ENCODE measurements around the gene ARAP3.
"Not testable (repeated sequence)": the region's sequence is repeated elsewhere in the genome, so short reads cannot be mapped to it uniquely, and the experiment has no call there.

The ARAP3 gene, protein sequence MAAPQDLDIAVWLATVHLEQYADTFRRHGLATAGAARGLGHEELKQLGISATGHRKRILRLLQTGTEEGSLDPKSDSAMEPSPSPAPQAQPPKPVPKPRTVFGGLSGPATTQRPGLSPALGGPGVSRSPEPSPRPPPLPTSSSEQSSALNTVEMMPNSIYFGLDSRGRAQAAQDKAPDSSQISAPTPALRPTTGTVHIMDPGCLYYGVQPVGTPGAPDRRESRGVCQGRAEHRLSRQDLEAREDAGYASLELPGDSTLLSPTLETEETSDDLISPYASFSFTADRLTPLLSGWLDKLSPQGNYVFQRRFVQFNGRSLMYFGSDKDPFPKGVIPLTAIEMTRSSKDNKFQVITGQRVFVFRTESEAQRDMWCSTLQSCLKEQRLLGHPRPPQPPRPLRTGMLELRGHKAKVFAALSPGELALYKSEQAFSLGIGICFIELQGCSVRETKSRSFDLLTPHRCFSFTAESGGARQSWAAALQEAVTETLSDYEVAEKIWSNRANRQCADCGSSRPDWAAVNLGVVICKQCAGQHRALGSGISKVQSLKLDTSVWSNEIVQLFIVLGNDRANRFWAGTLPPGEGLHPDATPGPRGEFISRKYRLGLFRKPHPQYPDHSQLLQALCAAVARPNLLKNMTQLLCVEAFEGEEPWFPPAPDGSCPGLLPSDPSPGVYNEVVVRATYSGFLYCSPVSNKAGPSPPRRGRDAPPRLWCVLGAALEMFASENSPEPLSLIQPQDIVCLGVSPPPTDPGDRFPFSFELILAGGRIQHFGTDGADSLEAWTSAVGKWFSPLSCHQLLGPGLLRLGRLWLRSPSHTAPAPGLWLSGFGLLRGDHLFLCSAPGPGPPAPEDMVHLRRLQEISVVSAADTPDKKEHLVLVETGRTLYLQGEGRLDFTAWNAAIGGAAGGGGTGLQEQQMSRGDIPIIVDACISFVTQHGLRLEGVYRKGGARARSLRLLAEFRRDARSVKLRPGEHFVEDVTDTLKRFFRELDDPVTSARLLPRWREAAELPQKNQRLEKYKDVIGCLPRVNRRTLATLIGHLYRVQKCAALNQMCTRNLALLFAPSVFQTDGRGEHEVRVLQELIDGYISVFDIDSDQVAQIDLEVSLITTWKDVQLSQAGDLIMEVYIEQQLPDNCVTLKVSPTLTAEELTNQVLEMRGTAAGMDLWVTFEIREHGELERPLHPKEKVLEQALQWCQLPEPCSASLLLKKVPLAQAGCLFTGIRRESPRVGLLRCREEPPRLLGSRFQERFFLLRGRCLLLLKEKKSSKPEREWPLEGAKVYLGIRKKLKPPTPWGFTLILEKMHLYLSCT (N-terminal part only)

DNA sequence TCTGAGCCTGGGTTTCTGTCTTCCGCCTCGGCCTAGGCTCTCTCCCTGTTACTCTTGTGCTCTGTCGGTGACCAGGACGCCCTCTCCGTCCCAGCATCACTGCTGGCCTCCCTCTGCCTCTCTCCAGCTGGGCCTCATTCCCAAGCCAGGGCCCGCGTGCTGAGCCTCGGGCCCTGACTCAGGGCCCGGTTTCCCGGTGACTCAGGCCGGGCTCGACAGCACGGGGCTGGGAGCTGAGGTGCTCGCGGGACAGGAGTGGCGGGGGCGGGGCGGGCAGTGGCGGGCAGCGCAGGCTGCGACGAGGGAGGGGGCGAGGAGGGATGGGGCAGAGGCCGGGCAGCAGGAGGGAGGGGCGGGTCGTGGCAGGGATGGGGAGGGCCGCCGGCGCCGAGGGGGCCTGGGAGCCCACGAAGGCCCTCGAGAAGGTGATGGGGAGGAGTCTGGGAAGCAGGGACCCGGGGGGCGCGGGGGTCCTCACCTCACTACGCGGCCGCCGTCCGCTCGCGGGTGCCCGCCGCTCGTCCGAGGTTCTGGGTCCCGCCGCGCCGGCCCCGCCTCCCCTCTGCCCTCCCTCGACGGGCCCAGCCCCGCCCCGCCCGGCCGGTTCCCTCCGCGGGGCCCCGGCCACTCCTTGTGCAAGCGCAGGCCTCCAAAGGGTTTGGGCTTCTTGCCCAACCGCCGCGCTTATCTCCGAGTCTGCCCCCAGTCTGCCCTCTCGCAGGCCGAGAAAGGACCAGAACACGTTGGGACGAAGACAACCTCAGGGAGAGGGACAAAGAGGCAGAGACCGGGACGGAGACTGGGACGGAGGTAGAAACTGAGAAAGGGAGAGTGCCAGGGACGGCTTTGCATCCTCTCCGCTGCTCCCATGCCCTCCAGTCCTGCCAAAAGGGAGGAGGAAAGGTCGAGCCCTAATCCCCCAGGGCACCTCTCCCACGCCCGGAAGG lies at the start of gene ARAP3:
ARAP3 (minus strand) TSS at position 536 of the 947 bp plus-strand sequence. CDS start 1,744 bp downstream, outside the sequence.
- no peak for DNase-seq (ENCODE audit: low spot score)

DNA sequence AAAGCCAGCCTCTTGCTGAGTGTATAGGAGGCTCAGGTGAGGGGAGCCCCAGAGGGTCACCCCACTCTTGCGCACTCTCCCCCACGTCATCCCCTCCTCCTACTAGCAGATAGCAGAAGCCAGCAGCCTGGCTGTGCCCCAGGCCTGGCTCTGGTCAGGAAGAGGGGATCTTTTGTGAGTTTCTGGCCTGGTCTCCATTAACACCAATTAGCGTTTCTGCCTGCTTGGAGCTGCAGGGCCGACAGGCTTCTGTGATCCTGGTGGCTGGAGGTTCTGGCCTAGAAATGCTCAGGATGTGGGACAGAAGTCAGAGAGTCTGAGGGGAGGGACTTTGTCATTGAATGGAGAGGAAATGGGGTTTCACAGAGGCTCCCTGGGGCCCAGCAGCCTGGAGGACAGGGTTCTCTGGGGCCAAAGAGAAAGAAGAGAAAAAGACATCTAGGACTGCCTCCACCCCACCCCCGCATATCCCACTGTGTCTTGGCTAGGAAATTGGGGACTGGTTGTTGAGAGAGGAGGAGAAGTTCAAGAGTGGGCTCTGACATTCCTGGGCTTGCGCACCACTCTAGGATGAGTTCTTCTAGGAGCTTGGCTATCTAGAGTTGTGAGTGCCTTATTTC lies 47.5 kb upstream of the ARAP3 start:
- no peak for DNase-seq (ENCODE audit: low spot score)

DNA sequence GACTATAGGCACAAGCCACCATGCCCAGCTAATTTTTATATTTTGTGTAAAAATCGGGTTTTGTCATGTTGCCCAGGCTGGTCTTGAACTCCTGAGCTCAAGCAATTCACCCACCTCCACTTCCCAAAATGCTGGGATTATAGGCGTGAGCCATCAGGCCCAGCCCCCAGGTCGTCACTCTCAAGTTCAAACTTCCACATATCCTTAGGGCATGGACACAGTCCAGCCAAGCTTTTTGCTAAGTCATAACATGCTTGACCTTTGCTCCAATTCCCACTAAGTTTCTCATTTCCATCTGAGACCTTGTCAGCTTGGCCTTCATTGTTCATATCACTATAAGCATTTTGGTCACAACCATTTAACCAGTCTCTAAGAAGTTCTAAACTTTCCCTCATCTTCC lies 43.9 kb upstream of the ARAP3 start:
- no peak for DNase-seq (ENCODE audit: low spot score)

DNA sequence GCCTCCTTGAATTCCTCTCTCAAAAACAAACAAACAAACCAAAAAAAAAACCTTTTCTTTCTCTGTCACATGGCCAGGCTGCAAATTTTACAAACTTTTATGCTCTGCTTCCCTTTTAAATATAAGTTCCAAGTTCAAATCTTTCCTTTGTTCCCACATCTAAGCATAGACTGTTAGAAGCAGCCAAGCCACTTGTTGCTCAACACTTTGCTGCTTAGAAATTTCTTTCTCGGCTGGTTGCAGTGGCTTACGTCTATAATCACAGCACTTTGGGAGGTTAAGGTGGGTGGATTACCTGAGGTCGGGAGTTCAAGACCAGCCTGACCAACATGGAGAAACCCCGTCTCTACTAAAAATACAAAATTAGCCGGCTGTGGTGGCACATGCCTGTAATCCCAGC lies 43.1 kb upstream of the ARAP3 start:
- DNase-seq (ENCODE audit: low spot score) = not testable (repeated sequence)

DNA sequence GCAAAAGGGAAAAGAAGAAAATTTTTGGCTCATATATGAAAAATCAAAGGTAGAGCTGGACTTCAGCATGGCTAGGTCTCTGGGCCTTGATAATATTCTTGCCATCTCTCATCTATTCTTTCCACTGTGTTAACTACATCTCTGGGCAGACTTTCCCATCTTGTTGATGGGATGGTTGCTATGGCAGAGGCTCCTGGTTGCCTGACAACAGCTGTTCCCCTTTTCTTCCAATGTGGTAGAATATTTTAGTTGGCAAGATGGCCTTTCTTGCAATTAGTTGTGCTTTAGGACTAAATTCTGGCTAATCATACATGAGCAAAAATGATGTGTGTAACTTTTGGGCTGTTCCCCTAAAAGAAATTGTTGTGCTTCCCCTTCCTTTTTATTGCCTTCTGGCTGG lies 40.2 kb upstream of the ARAP3 start:
- no peak for DNase-seq (ENCODE audit: low spot score)

DNA sequence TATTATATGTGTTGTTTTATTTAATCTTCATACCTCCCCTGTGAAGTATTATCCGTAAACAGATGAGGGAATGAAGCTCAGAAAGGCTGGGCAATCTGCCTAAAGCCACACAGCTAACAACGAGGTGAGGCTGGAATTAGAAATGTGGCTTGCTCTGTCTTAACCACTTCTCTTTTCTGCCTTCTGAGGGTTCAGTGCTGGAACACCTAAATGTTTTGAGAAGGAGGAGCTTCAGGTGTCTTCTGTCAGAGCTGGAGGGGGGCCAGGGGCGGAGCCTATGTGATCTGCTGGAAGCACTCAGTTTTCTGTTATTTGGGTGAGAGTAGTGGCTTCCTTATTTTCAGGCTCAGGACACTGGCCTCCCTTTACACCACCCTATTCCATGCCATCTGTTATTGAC lies 35.0 kb upstream of the ARAP3 start:
- DNase-seq (ENCODE audit: low spot score) = no peak

DNA sequence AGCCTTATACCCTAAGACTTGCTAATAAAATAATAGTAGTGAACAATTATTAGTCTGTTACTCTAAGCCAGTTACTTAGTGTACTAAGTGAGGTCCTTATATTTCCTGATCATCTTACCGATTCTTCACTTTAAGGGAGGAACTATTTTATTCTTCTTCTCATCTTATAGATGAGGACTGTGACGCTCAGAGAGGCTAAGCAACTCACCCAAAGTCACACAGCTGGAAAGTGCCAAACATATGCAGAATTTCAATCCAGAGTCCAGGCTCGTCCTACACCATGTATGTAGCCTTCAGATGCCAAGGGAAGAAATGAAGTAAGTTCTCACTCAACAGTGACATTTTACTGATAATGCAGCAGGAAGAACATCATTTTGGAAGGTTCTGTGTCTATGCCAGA lies 34.4 kb upstream of the ARAP3 start:
- DNase-seq (ENCODE audit: low spot score) = no peak

DNA sequence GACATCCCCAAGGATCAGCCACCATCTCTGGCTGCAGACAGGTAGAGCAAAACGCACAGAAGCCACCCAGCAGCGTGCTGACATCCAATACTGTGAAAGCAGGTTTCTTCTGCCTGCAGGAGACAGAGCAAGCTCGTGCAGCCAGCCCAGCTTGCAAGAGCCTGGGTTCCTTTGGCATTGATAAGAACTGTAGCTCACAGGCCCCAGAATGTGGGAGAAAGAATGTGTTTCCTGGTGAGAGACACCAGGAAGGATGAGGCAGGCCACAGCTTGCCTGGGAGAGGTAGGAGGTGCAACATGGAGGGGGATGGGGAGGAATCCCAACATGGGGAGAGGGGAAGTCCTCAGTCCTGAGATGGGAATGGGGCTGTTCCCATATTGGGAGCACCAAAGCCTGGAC lies 34.0 kb upstream of the ARAP3 start:
- no peak for DNase-seq (ENCODE audit: low spot score)

DNA sequence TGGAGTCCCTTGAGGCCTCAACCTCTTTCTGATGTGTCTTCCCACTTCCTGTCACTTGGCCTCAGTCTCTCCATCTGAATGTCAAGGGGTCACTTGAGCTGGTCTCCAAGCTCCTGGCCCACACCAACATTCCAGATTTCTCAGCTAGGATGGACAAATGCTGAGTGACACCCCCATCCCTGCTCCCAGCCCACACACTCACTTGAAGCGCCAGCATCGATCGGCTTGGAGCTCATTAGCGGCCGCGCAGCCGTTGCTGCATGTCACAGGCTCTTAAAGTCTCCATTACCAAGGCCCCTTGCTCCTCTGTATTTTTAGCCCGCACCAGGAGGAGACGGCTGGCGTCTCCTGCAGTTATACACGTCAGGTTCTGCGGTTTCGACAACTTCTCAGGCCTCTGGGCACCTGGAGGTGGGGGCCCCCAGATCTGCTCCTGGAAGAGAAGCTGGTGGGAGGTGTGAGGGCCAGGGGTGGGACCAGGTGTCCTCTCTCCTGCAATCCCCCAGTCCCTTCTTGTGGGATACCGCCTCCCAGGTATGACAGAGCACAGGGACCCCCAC lies 33.4 kb upstream of the ARAP3 start:
- no peak for DNase-seq (ENCODE audit: low spot score)

DNA sequence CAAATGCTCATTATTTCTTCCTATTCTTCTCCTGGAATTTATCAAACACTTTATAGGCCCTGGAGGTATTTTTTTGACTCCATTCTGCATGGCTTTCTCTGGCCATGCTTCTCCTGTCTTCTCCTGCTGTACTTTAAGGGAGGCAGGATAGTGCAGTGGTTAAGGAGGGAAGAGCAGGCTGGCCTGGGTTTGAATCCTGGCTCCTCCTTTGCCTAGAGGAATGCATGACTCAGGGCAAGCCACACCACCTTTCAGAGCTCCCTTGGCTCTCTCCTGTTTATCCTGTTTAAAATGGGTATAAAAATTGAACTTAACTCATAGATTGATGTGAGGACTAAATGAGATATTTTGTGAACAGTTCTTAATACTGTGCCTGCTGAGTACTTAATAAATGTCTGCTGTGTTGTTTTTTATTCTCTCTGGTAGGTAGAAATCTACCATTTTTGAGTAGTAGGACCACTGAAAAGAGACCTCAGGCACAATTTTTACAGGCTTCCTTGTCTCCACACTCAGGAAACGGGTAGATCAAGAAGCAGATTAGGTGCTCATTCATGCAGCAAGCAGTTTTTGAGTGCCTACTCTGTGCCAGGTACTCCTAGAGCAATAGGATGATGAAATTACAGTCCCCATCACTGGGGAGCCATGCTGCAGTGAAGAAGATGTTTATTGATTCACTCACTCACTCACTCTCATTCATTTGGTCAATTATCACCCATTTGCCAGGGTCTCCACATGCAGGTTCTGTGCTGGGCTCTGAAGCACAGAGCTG lies 32.7 kb upstream of the ARAP3 start:
- no peak for DNase-seq (ENCODE audit: low spot score)

DNA sequence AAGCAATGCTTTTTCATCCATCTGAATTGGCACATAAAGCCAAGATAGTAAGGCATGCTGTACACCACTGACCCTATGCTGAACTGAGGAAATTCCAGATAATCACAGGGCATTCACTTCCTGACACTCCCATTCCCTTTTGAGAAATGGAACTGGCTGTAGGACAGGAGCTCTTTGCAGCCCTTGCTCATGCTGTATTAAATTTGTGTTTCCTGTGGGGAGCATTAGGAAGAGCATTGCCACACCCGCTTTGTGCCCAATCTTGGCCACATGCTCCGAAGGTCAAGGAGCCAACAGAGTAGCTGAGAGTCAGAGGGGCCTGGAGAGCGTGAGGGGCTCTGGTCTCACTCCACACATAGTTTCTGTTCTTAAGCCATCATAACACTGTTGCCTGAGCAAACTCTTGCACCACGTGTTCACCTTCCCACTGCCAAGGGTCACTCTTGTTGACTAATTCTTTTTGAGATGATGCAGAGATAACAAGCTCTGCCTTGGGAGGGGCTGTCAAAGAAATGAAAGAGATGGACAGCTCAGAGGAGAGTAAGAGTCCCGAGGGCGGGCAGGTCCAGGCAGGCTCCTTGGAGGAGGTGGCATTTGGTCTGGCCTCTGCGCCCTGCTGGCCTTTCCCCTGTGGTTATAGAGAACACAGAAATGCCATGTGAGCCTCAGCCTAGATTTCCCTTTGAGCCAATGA lies 31.7 kb upstream of the ARAP3 start:
- DNase-seq (ENCODE audit: low spot score) = no peak

DNA sequence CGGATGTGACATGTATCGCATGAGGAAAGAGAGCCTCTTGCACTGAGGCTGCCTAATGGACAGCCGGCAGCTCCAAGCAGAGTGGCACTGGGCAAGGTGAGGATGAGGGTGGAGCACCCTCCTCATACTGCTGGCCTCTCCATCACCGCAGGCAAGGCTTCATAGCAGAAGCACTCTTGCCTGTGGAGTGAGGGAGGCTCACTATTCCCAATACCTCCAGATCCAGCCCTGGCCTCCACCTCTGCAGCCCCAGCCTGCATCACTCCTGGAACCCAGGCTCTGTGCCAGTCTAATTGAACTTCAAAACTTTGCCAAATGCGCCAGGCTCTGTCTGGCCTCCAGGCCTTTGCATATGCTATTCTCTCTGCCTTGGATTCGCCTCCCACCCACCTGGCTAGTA lies 29.7 kb upstream of the ARAP3 start:
- DNase-seq (ENCODE audit: low spot score) = no peak

DNA sequence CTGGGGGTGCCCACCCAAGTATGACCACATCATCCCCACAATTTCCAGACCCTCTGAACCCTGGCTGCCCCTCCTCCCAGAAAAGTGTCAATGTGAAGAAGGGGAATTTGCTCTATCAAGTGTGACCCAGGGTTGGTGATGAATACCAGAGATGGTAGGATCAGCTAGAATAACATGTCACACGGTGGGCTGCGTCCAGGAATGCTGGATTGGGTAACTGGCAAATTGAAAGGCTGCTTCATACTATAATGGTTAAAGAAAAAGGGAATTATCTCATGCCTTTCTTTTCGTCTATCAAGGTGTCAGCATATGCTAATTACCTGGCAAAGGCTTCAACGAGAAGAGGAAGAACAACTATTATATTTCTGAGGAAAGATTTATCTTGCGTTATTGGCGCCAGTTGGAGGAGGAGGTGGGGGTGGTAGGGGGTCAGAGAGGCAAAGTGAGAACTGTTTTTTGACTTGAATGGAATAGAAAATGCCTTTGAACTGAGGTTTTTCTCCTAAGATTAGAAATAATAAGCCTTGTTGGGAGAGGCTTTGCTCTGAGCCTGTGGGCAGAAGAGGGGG lies 27.8 kb upstream of the ARAP3 start:
- no peak for DNase-seq (ENCODE audit: low spot score)

DNA sequence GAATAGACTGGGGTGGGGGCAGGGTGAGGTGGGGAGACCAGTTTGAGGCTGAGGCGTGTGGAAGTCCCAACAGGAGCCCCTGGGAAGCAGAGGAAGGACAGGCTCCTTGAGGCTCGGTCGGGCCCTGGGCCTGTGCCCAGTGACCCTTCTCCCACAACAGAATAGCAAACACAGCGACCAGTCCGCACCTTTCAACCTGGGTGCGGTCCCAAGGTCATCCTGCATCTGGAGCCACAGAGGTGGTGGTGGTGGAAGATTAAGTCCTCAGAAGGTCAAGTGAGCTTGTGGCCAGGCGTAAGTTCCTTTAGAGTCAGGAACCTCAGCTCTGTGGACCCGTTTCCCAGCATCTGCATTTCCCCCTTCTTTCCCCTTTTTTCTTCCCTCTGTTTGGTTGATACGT lies 26.0 kb upstream of the ARAP3 start:
- DNase-seq (ENCODE audit: low spot score) = no peak

DNA sequence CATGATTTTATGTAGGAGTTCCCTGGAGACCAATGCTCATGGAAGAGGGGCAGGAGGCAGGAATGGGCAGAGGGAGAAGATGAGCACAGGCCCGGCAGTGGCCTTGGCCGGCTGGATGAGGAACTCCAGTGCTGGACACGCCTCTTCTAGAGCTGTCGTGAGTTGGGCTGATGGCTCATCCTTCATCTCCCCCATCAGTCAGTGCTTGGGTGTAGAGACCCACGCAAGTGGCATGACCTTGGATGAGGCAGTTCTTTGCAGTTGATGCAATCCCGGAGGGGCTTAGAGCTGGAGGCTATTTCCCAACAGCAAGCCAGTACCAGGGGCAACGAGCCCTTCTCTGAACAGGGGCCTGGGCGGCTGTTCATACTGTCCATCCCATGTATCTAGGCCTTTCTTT lies 25.5 kb upstream of the ARAP3 start:
- DNase-seq (ENCODE audit: low spot score) = no peak

DNA sequence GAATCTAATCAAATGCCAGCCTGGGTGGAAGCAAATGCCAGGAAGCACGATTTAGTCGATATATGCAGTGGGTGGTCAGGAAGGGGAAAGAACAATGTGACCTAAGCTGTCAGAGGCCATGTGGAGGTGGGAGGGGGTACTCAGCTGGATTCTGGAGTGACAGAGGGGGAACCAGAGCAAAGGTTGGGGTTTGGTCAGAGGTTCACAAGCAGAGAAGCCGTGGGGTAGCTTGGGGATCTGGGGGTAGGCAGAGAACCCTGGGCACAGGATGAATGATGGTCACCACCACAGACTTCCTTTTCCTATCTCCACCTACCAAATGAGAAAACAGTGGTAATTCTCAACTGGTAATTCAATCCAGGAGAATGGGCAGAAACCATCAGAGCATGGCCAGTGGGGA lies 24.1 kb upstream of the ARAP3 start:
- no peak for DNase-seq (ENCODE audit: low spot score)

DNA sequence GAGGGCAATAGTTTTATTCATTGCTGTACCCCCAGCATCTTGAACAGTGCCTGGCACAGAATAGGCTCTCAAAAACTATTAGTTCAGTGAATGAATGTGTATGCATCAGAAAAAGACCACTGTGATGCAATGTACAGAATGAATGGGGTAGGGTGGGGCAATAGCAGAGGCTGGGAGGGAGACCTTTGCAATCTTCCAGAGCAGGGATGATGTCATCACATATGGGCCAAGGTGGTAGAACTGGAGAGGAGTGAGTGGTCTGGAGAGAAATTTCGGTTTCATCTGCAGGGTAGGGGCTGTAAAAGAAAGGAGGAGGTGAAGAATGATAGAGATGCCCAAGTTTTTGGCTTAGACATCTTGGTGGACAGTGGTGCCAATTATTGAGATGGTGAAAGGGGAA lies 23.4 kb upstream of the ARAP3 start:
- no peak for DNase-seq (ENCODE audit: low spot score)

DNA sequence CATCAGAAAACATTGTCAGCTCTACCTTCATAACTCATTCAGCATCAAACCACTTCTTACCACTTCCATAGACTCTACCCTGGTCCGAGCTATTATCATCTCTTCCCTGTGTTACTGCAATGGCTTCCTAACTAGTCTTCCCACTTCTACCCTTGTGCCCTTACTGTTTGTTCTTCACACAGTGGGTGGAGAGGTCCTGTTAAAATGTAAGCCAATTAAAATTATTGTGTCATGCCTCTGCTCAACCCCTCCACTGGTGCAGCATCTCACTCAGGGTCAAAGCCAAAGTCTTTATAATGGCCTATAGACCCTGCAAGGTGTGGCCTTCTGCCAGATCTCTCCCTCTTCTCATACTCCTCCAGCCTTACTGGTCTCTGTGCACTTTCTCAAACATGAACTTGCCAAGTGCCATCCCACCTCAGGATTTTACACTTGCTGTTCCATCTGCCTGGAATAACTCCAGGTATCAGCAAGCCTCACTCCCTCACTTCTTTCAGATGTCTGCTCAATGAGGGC lies 22.8 kb upstream of the ARAP3 start:
- no peak for DNase-seq (ENCODE audit: low spot score)
